HG03378 (cell line): ENCODE measurements around the gene PRPF40B.

Source experiments
- ATAC-seq: cut with Tn5 transposase; IDR thresholded peaks from one replicate; pipeline ENCODE4 v1.9.1; 2021; ENCODE audit warnings: mild to moderate bottlenecking, moderate library complexity; ENCODE audit not compliant: unreplicated experiment

The PRPF40B gene

DNA sequence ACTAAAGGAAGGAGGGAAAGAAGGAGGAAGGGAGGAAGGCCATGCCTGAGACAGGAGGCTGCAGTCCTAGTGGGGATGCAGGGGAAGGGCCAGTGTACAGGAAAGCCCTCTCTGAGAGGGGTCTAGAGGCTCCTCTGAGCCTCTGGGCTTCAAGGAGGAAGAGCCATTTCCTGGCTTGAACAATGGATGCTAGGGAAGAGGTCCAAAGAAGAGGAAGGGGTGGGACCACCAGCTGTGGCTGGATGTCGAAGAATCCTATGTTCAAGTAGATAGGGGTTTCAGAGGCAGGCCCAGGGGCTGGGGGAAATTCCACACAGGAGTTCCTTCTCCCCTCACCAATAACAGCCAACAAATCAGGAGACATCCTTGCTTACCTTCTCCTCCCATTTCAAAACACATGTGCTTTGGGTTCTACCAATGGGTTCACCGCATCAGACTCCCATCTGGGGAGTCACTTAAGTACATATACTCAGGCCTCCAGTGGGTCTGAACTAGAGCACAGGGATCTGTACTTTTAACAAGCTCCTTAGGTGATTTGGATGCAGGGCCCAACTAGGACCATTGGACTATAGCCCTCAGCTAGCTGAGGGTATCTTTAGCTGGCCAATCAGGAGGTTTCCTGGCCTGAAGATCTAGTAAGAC is 32.4 kb downstream of the PRPF40B start:
- no peak for ATAC-seq

GRCh38 chr12:49658276-49658675 is 34.9 kb downstream of the PRPF40B start:
- ATAC-seq = no peak

DNA sequence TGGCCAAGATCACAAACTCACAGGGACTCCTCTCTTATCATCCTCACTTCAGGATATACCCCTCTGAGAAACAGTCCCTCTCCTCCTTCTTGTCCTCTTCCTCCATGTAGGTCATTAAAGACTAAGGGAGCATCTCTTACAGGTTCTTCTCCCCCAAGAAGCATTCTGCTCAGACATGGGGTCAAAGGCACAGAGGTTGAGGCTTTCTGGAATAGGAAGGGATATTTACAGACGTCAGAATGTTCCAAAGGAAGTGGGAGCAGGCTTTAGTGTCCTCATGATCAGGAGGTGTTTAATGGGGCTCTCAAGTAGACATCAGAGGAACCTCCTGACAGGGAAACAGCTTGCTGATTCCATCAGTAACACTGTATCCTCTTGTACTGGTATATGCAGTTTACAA is 36.4 kb downstream of the PRPF40B start:
- ATAC-seq = no peak

DNA sequence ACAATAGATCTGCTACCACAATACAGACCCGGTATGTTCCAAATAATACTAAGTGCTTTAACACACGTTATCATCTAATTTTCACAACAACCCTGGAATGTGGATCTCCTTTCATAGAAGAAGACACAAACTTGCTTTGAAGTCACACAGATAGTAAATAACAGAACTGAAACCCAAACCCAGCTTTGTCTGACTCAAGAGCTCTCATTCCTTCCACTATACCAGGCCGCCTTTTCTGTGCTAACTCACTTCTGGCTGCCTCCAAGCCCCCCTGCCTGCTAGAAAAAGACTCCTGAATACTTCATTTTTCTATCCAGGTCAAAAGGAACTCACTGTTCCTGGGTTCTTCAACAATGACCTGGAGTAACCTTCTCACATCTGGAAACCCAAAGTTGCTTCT is 37.8 kb downstream of the PRPF40B start:
- ATAC-seq = no peak

- ATAC-seq = no peak
Measured at GRCh38 chr12:49661746-49662145, 38.4 kb downstream of the PRPF40B start.

DNA sequence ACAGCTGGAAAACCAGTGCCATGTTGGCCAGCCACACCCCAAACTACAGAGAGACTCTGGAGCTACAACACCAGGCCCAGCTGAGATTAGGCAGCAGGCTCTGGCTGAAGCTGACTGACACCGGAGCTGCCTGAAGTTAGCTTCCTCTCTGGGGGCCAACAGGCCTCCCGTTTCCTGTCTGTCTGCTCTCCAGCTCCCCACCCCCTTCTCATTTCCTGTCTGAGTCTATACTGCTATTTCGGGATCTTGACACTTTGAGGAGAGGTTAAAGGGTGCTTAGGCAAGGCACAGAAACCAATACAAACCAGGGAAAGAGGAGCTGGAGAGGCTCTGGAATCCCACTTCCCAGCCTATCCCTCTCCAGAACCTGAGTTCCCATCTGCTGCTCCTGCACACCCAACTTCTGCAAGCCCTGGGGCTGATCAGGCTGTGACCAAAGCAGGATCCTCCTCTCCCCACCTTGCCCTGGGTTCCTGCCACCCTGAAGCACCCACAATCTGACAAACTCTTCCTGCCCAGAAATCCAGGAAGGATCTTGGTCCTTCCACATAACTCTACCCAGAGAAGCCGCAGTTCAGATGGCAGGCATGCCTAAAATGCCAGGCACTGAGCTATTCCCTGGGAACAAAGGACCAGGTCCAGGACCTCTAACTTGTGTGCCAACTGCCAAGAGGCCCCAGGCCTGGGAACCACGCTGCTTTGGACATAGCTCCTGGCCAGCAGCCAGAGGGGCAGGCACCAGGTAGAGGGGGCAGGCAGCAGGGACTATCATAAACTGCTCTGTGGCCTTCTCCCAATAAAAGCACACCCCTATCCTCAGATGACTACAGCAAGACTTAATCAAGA is 39.9 kb downstream of the PRPF40B start:
- peak; percentile 61 for ATAC-seq

GRCh38 chr12:49664167-49664566 is 40.8 kb downstream of the PRPF40B start:
- ATAC-seq = no peak

DNA sequence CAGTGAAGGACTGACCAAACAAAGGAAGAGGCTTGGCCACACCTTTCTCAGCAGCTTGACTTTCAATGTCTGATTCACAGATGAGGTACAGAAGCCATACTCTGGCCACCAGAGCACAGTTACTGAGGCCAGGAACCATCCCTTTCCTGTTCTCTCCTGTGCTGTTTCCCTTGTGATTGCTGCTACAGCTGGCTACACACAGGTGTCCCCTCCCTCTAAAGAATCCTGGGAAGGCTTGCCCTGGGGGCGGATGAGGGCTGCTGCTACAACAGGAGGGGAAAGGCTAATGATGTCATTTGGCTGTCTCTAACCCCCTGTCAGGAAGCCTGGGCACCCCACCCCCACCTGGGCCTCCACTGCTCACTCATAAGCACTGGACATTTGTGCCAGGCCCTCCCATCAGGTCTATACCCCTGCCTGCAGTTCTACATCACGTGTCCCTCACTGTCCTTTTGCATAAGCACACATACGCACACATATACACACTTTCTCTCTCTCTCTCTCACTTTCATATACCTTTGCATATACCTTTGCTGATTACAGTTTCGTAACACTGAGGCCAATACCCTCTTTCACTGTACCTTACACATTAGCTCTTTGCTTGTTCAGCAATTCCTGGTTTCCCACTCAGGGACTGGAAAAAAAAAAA is 41.4 kb downstream of the PRPF40B start:
- ATAC-seq = peak; percentile 63

DNA sequence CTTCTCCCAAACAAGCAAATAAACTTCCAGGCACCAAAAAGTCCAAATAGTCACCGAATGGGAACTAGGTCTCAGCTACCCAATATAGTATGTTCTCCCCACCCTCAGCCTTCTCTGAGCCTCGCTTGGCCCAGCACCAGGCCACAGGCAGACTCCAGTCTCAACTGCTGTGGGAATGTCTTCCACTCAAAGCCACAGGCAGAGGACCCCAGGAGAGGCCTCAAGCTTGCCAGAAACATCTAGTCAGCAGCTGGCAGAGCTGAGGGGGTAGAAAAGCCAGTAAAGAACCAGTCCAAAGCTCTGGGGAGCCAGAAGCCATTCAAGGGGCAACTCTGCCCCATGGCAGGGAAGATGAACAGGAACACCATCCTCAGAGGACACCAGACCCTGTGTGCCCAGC is 42.0 kb downstream of the PRPF40B start:
- ATAC-seq = no peak

DNA sequence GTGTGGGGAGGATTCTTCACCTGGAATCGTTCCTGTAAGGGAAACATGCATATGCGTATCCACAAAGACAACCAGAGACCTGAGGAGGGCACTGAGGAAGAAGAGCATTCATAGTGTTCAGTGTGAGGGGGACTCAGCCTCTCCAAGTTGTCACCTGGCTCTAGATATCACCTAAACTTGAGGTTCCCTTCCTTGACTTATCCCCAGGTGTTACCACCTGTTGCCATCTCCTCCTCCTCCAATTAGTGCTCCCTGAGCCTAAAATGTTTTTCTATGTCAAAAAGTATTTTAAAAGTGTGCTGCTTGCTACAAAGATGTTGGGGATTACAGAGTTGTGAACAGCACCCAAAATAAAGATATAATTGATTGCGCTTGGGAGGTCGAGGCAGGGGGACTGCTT is 42.8 kb downstream of the PRPF40B start:
- ATAC-seq = no peak

DNA sequence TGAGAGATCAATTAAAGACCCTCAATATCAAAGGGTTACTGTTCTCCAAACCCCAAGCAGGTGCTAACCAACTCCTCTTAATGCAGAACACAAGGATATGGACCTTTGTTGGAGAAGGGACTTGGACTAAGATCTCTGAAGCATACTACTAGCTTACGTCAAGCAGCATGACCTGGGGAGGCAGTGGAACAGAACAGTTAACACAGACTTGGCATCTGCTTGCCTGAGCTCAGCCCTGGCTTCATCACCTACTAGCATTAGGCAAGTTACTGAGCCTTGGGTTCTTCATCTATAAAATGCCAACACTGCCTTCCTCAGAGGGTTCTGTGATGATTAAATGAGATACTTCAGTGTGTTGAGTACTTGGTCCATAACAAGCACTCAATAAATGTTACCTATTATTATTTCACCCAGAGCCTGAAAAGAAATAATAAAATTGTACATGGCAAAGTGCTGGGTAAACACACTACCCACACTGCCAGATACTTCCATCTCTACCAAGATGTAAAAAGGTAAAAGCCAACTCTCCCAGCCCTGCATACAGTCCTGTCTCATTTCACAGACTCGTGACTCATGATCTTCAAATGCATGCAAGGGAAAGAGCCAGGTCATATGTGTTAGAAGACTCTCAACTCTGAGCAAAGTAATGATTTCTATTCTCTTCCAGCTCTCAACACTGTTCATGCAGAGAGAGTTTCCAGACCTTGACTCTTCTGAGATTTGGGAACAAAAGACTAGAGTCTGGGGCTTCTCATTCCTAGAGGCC is 44.1 kb downstream of the PRPF40B start:
- no peak for ATAC-seq

DNA sequence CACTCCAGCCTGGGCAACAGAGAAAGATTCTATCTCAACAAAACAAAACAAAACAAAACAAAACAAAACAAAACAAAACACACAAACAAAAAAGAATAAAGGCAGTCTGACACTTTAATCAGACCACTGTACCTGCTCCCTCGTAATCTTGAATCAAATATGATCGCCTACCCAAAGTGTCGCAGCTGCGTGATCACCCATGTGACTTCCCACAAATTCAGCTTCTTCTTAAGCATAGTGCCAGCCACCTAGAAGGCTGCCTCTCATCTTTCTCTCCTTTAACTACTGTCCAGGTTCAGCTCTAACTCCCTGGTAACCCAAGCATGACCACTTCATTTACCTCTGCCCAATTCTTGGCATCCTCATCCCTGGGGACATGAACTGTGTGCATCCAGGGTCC is 46.4 kb downstream of the PRPF40B start:
- no peak for ATAC-seq

- ATAC-seq = no peak
Measured at GRCh38 chr12:49671031-49671765, 47.8 kb downstream of the PRPF40B start.

GRCh38 chr12:49672301-49673217 is 49.2 kb downstream of the PRPF40B start:
- no peak for ATAC-seq

GRCh38 chr12:49673446-49674317 is 50.3 kb downstream of the PRPF40B start:
- no peak for ATAC-seq

GRCh38 chr12:49674318-49674981 is 51.1 kb downstream of the PRPF40B start:
- ATAC-seq = no peak

DNA sequence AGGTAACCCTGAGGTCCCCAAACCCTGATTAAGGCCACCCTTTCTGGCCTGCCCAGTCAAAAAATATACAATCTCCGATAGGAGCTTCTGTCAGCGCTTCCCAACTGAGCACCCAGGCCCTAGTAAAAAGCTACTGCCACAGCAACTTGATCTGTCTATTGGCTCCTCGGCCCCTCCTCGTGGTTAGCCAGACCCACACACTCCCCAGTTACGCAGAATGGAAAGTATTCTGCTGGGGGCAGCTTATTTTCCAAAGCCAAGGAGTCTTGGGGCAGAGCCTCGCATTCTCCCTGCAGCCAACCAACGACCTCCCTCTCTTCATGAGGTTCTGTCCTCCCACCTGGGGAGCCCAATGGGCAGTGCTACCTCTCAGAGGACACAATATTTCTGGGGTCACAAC is 51.8 kb downstream of the PRPF40B start:
- no peak for ATAC-seq

GRCh38 chr12:49678711-49679110 is 55.4 kb downstream of the PRPF40B start:
- no peak for ATAC-seq
